Body of pancreas (tissue), 4 donors: ENCODE data around the gene NACC2. TPM values are rescaled to one million over a fixed set of nuclear protein-coding genes. Genes with fewer than 3 reads are reported as not detected.

Source experiments
- ATAC-seq: fragments of 150-250 bp; one replicate; pipeline ENCODE4 v1.9.1; 2016
- DNase-seq, 4 donors: peaks; one replicate each; pipeline ENCODE4 v3.0.0-alpha.2; 2019
- H3K27ac ChIP-seq, 4 donors: fragments of 200-600 bp; sonication (generic); 1 replicate in 3 of 4; 2 replicates in 1 of 4; pipeline versions ENCODE4 v1.5.1 to v1.6.1; 2016 to 2019; ENCODE audit warnings: mild to moderate bottlenecking in 1 of 4, mixed read lengths in 1 of 4, moderate library complexity in 1 of 4
- H3K27me3 ChIP-seq, 2 donors: fragments of 200-600 bp; sonication (generic); one replicate each; pipeline ENCODE4 v1.6.0; 2016; ENCODE audit warnings: mild to moderate bottlenecking in 1 of 2
- H3K36me3 ChIP-seq, 2 donors: fragments of 200-600 bp; sonication (generic); replicated peaks in 1 of 2; 2 replicates each; pipeline ENCODE4 v1.5.1; 2016; ENCODE audit warnings: low read depth in 2 of 2; ENCODE audit not compliant: insufficient read depth in 1 of 2
- H3K4me1 ChIP-seq: fragments of 200-600 bp; sonication (generic); one replicate; pipeline ENCODE4 v1.6.0; 2016
- H3K4me3 ChIP-seq, 2 donors: fragments of 200-600 bp; sonication (generic); 1 replicate in 1 of 2; 2 replicates in 1 of 2; pipeline ENCODE4 v1.5.1; 2016 to 2019
- H3K9me3 ChIP-seq, 3 donors: fragments of 200-600 bp; sonication (generic); 1 replicate in 2 of 3; 2 replicates in 1 of 3; pipeline ENCODE4 v1.5.1; 2016
- CTCF ChIP-seq, 7 experiments: fragments of 450-650 bp in 4 of 7; fragments of 200-600 bp in 3 of 7; sonication (generic) in 3 of 7; IDR thresholded peaks; one replicate each; pipeline ENCODE4 v1.5.1; 2016 to 2019; ENCODE audit warnings: antibody characterized with exemption in 7 of 7
- POLR2A ChIP-seq, 3 donors: fragments of 450-650 bp; IDR thresholded peaks; one replicate each; pipeline ENCODE4 v1.6.1; 2016; ENCODE audit warnings: antibody characterized with exemption in 3 of 3, mild to moderate bottlenecking in 2 of 3
- WGBS, 2 donors: methylation state at CpG; one replicate each; pipeline ENCODE4 v1.1.5; 2017; 5-methylcytosine and 5-hydroxymethylcytosine counted together
- intact Hi-C: fragments of 100-400 bp; cut with DNase I; formaldehyde crosslinking; loops from one replicate; pipeline ENCODE4 v1.15.1; 2023
- total RNA-seq, 2 donors: library from RNA; depleted of rRNA; stranded (reverse); fragments of >200 nt; gene quantifications; one replicate each; pipeline ENCODE4 v1.1.0, GENCODE V29; 2016

The NACC2 gene
- total RNA-seq, 2 donors from 2014 or later: 16.6 to 21.1 TPM

- H3K4me1 ChIP-seq: peaks cover 48% of the 10 kb centered on the region
- DNase-seq (peak in 1 of 4 donors; percentile 12), ATAC-seq (no peak)
- H3K4me3 ChIP-seq: no peak overlapping the region
- no peak for TF ChIP-seq POLR2A (IDR thresholded peaks at IDR 0.05)
- TF ChIP-seq CTCF (IDR thresholded peaks at IDR 0.05): no peak
- no peaks in the 10 kb centered on the region for H3K9me3 ChIP-seq
- 80% methylated on average over 23 of the region's 24 CpGs; no CpG with 5 or more reads in 1 of the 2 donors for WGBS, 2 donors
- H3K27me3 ChIP-seq: no peaks in the 10 kb centered on the region
- H3K36me3 ChIP-seq: no peaks in the 10 kb centered on the region
- peak overlapping the region in 2 of 4 donors; percentile 45 to 53 for H3K27ac ChIP-seq
- intact Hi-C loops: no loop called here
Observed at GRCh38 chr9:136081826-136082495, 13.1 kb downstream of the NACC2 start.

- Histone ChIP-seq H3K27me3 (no peaks in the 10 kb centered on the region), H3K36me3 (no peaks in the 10 kb centered on the region), H3K4me1 (peaks cover 41% of the 10 kb centered on the region), H3K9me3 (no peaks in the 10 kb centered on the region), H3K4me3 (no peak overlapping the region), H3K27ac (peak overlapping the region in 2 of 4 donors; percentile 45 to 53)
- ATAC-seq (no peak), DNase-seq (peak in 2 of 4 donors; percentile 34 to 40)
- TF ChIP-seq POLR2A (IDR thresholded peaks at IDR 0.05) (no peak), CTCF (IDR thresholded peaks at IDR 0.05) (no peak)
- 60 to 64% methylated on average over 15 to 27 of the region's 27 CpGs for WGBS, 2 donors
- intact Hi-C loops: no loop called here
Observed at GRCh38 chr9:136081113-136081825, 13.8 kb downstream of the NACC2 start.

GRCh38 chr9:136080716-136081112 lies 14.4 kb downstream of the NACC2 start:
- ATAC-seq (no peak), DNase-seq (no peak)
- no peak overlapping the region for H3K4me3 ChIP-seq
- H3K27ac ChIP-seq: peak overlapping the region in 2 of 4 donors; percentile 45 to 53
- 84 to 88% methylated on average over 10 to 20 of the region's 23 CpGs for WGBS, 2 donors
- peaks cover 35% of the 10 kb centered on the region for H3K4me1 ChIP-seq
- no peaks in the 10 kb centered on the region for H3K36me3 ChIP-seq
- no peak for TF ChIP-seq CTCF (IDR thresholded peaks at IDR 0.05)
- TF ChIP-seq POLR2A (IDR thresholded peaks at IDR 0.05): no peak
- no peaks in the 10 kb centered on the region for H3K27me3 ChIP-seq
- no peaks in the 10 kb centered on the region for H3K9me3 ChIP-seq
- intact Hi-C loops: no loop called here

GRCh38 chr9:136079916-136080246 lies 15.2 kb downstream of the NACC2 start:
- ATAC-seq: no peak

More at GRCh38 chr9:136079916-136080246, 15.2 kb downstream of the NACC2 start:
- Histone ChIP-seq H3K9me3 (no peaks in the 10 kb centered on the region), H3K4me3 (no peak overlapping the region), H3K27ac (no peak overlapping the region), H3K4me1 (peaks cover 30% of the 10 kb centered on the region), H3K27me3 (no peaks in the 10 kb centered on the region), H3K36me3 (no peaks in the 10 kb centered on the region)
- intact Hi-C loops: no loop called here
- peak in 1 of 4 donors; percentile 18 for DNase-seq
- 72 to 100% methylated on average over 1 to 5 of the region's 6 CpGs for WGBS, 2 donors
- no peak for TF ChIP-seq POLR2A (IDR thresholded peaks at IDR 0.05)
- no peak for TF ChIP-seq CTCF (IDR thresholded peaks at IDR 0.05)
